T-helper 22 cell (primary cell): Measurements from ENCODE around the gene IQGAP2.
"Not testable (repeated sequence)": the region's sequence is repeated elsewhere in the genome, so short reads cannot be mapped to it uniquely, and the experiment has no call there.

Experiments
- DNase-seq: peaks from one replicate; pipeline ENCODE4 v3.0.0-alpha.2; 2020; ENCODE audit warnings: low read depth

IQGAP2 gene

GRCh38 chr5:76412511-76412910 lies 9.4 kb downstream of the IQGAP2 start:
- DNase-seq, result no peak

GRCh38 chr5:76413746-76414145 lies 10.7 kb downstream of the IQGAP2 start:
- DNase-seq, result no peak

- no peak for DNase-seq
Measured at GRCh38 chr5:76414788-76415187, 11.7 kb downstream of the IQGAP2 start.

GRCh38 chr5:76415855-76416254 lies 12.8 kb downstream of the IQGAP2 start:
- no peak for DNase-seq

- no peak for DNase-seq
Measured at GRCh38 chr5:76419597-76420298, 16.7 kb downstream of the IQGAP2 start.

GRCh38 chr5:76422227-76422626 lies 19.1 kb downstream of the IQGAP2 start:
- no peak for DNase-seq

GRCh38 chr5:76422742-76423141 lies 19.7 kb downstream of the IQGAP2 start:
- no peak for DNase-seq

- DNase-seq, result no peak
Measured at GRCh38 chr5:76425146-76425545, 22.1 kb downstream of the IQGAP2 start.

GRCh38 chr5:76425928-76426804 lies 23.1 kb downstream of the IQGAP2 start:
- DNase-seq, result no peak

- no peak for DNase-seq
Measured at GRCh38 chr5:76427206-76428140, 24.4 kb downstream of the IQGAP2 start.

GRCh38 chr5:76428550-76428949 lies 25.5 kb downstream of the IQGAP2 start:
- not testable (repeated sequence) for DNase-seq

GRCh38 chr5:76433261-76433660 lies 30.2 kb downstream of the IQGAP2 start:
- DNase-seq, result no peak

- DNase-seq, result not testable (repeated sequence)
Measured at GRCh38 chr5:76437507-76437906, 34.4 kb downstream of the IQGAP2 start.

GRCh38 chr5:76438025-76438424 lies 34.9 kb downstream of the IQGAP2 start:
- no peak for DNase-seq

GRCh38 chr5:76439201-76439600 lies 36.1 kb downstream of the IQGAP2 start:
- no peak for DNase-seq

GRCh38 chr5:76439929-76440328 lies 36.8 kb downstream of the IQGAP2 start:
- DNase-seq, result no peak

GRCh38 chr5:76441101-76441500 lies 38.0 kb downstream of the IQGAP2 start:
- DNase-seq, result no peak

GRCh38 chr5:76441890-76442673 lies 39.0 kb downstream of the IQGAP2 start:
- DNase-seq, result no peak

- DNase-seq, result no peak
Measured at GRCh38 chr5:76443066-76443800, 40.1 kb downstream of the IQGAP2 start.

GRCh38 chr5:76445063-76445462 lies 42.0 kb downstream of the IQGAP2 start:
- DNase-seq, result no peak

GRCh38 chr5:76445830-76446229 lies 42.7 kb downstream of the IQGAP2 start:
- no peak for DNase-seq
